Nucleus accumbens (tissue), 56 donors: ENCODE results near the gene RITA1.

Experiments used
- DNase-seq, 56 donors: peaks; one replicate each; lab custom pipeline; 2025; lab: John Stamatoyannopoulos, UW

The RITA1 gene

DNA sequence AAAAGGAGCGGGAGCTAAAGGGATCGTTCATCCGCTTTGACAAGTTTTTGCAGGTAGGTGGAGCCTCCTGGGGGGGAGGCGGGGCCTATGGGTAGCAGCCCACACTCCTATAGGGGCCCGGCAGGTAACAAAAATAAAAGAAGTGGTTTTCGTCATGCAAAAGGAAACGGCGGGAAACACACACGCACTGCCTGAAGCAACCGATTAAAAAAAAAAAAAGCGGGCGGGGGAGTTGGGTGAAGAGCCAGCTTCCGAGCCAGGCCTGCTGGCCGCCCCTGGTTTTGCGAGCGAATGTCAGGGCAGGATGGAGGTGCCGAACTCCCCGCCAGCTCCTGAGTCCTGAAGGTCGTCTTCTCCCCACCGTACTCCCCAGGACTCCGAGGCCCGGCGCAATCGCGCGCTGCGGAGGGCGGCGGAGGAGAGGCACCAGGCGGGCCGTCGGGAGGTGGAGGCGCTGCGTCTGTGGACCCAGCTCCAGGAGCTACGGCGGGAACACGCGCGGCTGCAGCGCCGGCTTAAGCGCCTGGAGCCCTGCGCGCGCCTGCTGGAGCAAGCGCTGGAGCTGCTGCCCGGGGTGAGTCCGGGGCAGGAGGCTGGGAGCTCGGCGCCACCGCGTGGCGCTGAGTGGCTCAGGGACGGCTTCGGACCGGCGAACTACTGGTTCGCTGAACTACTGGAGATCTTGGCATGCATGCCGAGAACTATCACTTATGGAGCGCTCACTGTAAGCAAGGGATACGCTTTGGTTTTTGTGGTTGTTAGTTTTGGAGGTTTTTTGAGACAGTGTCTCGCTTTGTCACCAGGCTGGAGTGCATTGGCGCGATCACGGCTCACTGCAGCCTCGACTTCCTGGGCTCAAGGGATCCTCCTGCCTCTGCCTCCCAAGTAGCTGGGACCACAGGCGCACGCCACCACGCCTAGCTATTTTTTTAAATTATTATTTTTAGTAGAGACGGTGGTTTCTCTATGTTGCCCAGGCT lies 32.4 kb upstream of the RITA1 start:
- DNase-seq = peak in 49 of 56 donors; percentile 20 to 82 (median 56)

DNA sequence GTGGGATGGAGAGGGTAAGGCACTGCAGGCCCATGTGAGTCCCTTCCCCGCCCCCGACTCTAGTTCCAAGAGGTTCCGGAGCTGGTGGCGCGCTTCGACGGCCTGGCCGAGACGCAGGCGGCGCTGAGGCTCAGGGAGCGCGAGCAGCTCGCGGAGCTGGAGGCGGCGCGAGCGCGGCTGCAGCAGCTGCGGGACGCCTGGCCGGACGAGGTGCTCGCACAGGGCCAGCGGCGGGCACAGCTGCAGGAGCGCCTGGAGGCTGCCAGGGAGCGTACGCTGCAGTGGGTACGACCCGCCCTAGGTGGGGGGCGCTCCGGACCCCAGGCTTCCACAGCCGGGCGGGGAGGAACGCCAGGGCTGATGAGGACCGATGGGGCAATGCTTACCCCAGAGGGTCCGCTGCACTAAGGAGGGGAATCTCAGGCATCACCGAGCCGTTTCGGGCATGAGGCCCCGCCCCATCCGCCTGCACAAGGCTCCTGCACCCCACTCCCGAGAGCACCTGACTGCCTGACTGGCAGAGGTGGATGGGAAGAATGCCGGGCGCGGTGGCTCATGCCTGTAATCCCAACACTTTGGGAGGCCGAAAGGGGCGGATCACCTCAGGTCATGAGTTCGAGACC lies 31.1 kb upstream of the RITA1 start:
- peak in 32 of 56 donors; percentile 8 to 76 (median 44) for DNase-seq

GRCh38 chr12:113155060-113155459 lies 30.5 kb upstream of the RITA1 start:
- peak in 1 of 56 donors; percentile 12 for DNase-seq

- no peak for DNase-seq
These were observed 29.9 kb upstream of the RITA1 start for GRCh38 chr12:113155646-113156045.

DNA sequence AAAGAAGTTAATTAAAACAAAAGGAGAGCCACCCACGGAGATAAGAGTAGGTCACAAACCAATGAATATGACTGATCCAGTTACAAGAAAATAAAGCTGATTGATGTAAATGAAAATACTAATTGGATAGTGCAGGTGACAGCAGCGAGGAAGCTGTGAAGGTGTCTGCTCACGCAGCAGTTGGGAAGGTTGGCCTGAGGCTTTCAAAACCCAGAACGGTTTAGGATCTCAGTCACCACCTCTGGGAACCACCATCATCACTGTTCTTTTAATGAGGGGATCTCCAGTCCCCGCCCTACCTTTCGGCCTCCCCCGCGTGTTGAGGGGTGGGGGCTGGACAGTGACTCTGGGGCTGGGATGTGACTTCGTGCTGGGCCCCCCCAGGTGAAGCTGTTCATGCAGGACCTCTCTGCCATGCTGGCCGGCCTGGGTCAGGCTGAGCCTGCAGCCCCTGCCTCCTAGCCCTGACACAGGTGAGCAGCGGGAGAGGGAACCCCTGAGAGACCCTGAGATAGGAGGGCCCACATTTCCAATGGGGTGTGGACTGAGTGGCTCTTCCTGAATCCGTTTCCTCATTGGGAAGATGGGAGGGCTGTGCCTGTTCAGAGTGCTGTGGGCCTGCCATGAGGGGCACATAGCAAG lies 28.2 kb upstream of the RITA1 start:
- no peak for DNase-seq

- no peak for DNase-seq
These were observed 26.9 kb upstream of the RITA1 start for GRCh38 chr12:113158439-113159203.

DNA sequence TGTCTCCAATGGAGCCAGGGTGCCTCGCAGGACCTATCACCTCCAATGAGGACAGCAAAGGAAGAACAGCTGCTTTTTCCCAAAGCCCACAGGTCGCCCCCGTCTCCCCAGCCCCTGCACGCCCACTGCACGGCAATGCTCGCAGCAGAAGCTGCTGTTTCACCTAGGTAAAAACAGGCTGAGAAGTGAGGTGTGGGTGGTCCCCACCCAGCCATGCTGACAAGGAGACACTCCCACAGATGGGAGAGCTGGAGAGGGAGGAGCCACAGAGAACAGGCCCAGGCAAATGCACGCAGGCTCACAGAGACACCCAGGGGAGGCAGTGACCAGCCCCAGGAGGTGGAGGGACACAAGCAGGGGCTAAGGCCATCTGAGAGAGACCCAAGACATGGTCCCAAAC lies 25.6 kb upstream of the RITA1 start:
- DNase-seq = peak in 40 of 56 donors; percentile 6 to 89 (median 54)

GRCh38 chr12:113161415-113162016 lies 24.0 kb upstream of the RITA1 start:
- peak in 48 of 56 donors; percentile 4 to 97 (median 78) for DNase-seq

- peak in 12 of 56 donors; percentile 4 to 41 (median 20) for DNase-seq
These were observed 23.2 kb upstream of the RITA1 start for GRCh38 chr12:113162102-113163029.

- no peak for DNase-seq
These were observed 22.5 kb upstream of the RITA1 start for GRCh38 chr12:113163030-113163360.

- DNase-seq = no peak
These were observed 21.5 kb upstream of the RITA1 start for GRCh38 chr12:113164014-113164413.

DNA sequence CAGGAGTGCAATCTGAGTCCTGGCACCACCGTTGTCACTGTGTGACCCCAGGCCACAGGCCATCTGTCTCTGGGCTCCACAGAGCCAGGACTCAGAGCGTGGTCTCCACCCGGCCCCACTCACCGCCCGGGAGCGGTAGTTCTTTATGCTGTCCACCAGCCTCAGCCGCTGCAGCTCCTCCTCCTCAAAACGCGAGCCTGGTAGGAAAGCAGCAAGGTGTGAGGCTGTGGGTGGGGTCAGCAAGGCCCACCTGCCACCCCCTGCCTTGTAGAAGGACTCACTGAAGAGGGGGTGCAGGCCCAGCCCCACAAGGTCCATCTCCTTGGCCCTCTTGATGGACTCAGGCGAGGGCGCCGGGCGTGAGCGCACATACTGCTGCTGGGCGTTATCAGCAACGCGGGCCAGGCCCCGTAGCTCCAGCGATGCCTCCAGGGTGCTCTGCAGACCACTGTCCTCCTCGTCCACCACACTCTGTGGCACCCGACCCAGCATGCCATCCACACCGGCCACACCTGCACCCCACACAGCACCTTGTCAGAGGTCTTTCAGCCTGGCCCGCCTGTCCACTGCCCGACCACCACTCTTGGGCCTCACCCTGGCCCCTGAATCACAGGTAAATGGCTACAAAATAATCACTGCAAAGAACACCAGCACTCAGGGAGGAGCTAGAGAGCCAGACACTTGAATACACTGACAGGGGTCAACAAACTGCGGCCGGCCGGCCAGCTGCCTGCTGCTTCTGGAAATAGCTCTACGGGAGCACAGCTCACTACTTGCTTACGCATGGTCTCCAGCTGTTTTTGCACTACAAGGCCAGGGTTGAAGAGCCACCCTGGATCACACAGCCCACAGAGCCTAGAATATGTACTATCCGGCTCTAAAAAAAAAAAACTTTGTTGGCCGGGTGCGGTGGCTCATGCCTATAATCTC lies 19.7 kb upstream of the RITA1 start:
- DNase-seq = no peak

DNA sequence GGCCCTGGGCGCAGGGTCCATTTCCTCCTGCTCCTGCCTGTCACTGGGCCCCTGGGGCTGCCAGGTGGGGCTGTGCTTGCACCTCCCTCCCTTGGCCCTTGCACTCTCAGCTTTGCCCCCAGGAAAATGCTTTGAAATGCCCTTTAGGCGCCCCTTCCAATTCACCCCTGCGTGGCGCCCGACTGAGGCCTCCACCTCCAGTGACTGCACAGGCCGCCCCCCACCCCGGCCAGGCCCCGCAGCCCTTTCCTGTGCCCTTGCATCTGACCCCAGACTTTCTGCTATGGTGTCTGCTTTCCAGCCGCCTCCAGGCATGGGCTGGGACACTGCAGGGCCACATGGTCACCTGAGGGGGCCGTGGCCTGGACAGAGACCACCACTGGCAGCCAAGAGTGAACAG lies 17.7 kb upstream of the RITA1 start:
- DNase-seq = no peak

DNA sequence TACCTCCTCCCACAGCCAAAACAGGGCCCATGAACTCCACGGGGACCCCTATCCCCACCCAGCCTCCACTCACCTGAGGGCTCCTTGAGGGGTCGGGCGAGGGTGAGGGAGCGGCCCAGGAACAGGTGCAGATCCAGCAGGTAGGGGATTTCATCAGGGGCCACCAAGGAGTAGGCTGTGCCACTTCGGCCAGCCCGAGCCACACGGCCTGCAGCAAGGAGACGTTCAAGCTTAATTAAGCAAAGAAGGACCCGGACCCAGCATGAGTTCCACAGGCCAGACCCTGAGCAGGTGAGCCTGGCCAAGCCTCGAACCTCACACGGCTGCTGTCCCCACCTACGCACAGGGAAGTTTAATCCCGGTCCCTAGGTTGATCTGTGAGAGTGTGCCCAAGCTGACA lies 15.8 kb upstream of the RITA1 start:
- no peak for DNase-seq

DNA sequence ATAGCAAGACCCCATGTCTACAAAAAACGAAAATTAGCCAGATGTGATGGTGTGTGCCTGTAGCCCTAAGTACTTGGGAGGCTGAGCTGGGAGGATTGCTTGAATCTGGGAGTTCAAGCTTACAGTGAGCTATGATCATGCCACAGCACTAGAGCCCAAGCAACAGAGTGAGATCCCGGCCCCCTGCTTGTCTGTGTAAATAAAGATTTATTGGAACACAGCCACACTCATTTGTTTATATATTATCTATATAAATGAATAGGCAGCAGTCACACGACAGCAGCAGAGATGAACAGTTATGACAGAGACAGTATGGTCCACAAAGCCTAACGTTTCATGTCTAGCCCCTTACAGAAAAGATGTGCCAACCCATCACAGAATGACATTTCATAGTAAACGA lies 15.1 kb upstream of the RITA1 start:
- no peak for DNase-seq

GRCh38 chr12:113170926-113171325 lies 14.6 kb upstream of the RITA1 start:
- no peak for DNase-seq

DNA sequence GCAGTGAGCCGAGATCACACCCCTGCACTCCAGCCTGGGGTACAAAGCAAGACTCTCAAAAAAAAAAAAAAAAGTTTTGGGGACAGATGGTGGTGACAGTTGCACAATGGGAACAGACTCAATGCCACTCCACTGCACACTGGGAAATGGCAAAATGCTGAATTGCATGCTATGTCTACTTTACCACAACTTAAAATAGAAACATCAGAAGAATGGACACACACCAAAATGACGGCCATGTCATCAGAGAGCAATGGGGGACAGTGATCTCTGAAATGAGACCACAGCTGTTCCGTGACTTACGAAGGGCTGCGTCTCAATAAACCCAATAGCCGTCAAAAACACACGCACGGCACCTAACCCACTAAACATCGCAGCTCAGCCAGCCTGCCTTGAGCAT lies 14.0 kb upstream of the RITA1 start:
- DNase-seq = no peak

DNA sequence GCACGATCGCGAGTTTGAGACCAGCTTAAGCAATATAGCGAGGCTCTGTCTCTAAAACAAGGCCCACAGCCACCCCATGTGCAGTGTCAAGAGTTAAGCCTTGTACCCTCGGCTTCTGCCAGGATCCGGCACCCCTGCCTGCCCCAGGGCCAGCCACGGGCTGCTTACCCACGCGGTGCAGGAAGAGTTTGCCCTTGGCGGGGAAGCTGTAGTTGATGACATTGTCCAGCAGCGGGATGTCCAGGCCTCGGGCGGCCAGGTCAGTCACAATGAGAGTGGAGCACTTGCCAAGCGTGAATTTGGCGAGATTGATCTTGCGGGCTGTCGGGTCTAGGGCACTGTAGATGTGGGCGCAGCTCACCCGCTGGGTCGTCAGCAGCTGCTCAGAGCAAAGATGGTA lies 13.3 kb upstream of the RITA1 start:
- no peak for DNase-seq
